Mesenchymal stem cell (in vitro differentiated cells and primary cell): Measurements from ENCODE around the gene PLAGL1.

ENCODE experiments used
- DNase-seq: peaks from one replicate; pipeline ENCODE4 v3.0.0-alpha.2; 2013
- H2AFZ ChIP-seq: one replicate; pipeline ENCODE4 v1.6.1; 2013; ENCODE audit warnings: low read depth, mild to moderate bottlenecking, control low read depth, inconsistent platforms, low read length, moderate library complexity
- H2AK5ac ChIP-seq: 2 replicates; pipeline ENCODE4 v1.6.1; 2013; ENCODE audit warnings: low read length, moderate library complexity, mild to moderate bottlenecking, inconsistent platforms; ENCODE audit not compliant: severe bottlenecking
- H2BK120ac ChIP-seq: one replicate; pipeline ENCODE4 v1.6.1; 2013; ENCODE audit warnings: low read depth, mild to moderate bottlenecking, inconsistent platforms, low read length, moderate library complexity
- H2BK12ac ChIP-seq, 2 experiments: one replicate each; pipeline ENCODE4 v1.6.1; 2013; ENCODE audit warnings: inconsistent platforms in 2 of 2, low read length in 2 of 2, mild to moderate bottlenecking in 2 of 2, moderate library complexity in 2 of 2, control low read depth in 1 of 2
- H2BK15ac ChIP-seq: one replicate; pipeline ENCODE4 v1.6.1; 2013; ENCODE audit warnings: mild to moderate bottlenecking, low read depth, inconsistent platforms; ENCODE audit not compliant: poor library complexity, severe bottlenecking
- H2BK5ac ChIP-seq: 2 replicates; pipeline ENCODE4 v1.6.1; 2013; ENCODE audit warnings: low read depth, mild to moderate bottlenecking, low read length, control low read depth, inconsistent platforms; ENCODE audit not compliant: poor library complexity, severe bottlenecking
- H3K14ac ChIP-seq, 2 experiments: one replicate each; pipeline ENCODE4 v1.6.1; 2013; ENCODE audit warnings: inconsistent platforms in 2 of 2, low read length in 2 of 2, control low read depth in 1 of 2, mild to moderate bottlenecking in 1 of 2, moderate library complexity in 1 of 2
- H3K18ac ChIP-seq, 2 experiments: one replicate each; pipeline ENCODE4 v1.6.1; 2013; ENCODE audit warnings: inconsistent platforms in 2 of 2, low read length in 2 of 2, control low read depth in 1 of 2, low read depth in 1 of 2, mild to moderate bottlenecking in 1 of 2
- H3K23ac ChIP-seq, 2 experiments: one replicate each; pipeline ENCODE4 v1.6.1; 2013; ENCODE audit warnings: inconsistent platforms in 2 of 2, low read length in 2 of 2, mild to moderate bottlenecking in 2 of 2, moderate library complexity in 2 of 2, control low read depth in 1 of 2
- H3K27ac ChIP-seq: 2 replicates; pipeline ENCODE4 v1.5.1; 2013; ENCODE audit warnings: mild to moderate bottlenecking, moderate library complexity, low read length, control low read depth, inconsistent platforms; ENCODE audit not compliant: poor library complexity, severe bottlenecking
- H3K27me3 ChIP-seq, 2 experiments: 2 replicates each; pipeline versions ENCODE4 v1.6.1 to v1.7.0; 2013; ENCODE audit warnings: low read length in 2 of 2, mild to moderate bottlenecking in 2 of 2, moderate library complexity in 2 of 2, control low read depth in 1 of 2, inconsistent platforms in 1 of 2; ENCODE audit not compliant: control insufficient read depth in 1 of 2, insufficient read depth in 1 of 2
- H3K36me3 ChIP-seq, 2 experiments: 2 replicates each; pipeline versions ENCODE4 v1.6.1 to v1.7.0; 2013; ENCODE audit warnings: low read length in 2 of 2, control low read depth in 1 of 2, inconsistent platforms in 1 of 2, low read depth in 1 of 2, mild to moderate bottlenecking in 1 of 2; ENCODE audit not compliant: insufficient read depth in 2 of 2, control insufficient read depth in 1 of 2
- H3K4ac ChIP-seq, 2 experiments: one replicate each; pipeline ENCODE4 v1.6.1; 2013; ENCODE audit warnings: inconsistent platforms in 2 of 2, low read length in 2 of 2, mild to moderate bottlenecking in 2 of 2, moderate library complexity in 2 of 2, control low read depth in 1 of 2, low read depth in 1 of 2
- H3K4me1 ChIP-seq: 2 replicates; pipeline ENCODE4 v1.6.1; 2013; ENCODE audit warnings: low read depth, low read length, control low read depth; ENCODE audit not compliant: control insufficient read depth, insufficient read depth
- H3K4me2 ChIP-seq: 2 replicates; pipeline ENCODE4 v1.6.1; 2013; ENCODE audit warnings: low read length, mild to moderate bottlenecking, inconsistent platforms; ENCODE audit not compliant: poor library complexity, severe bottlenecking
- H3K4me3 ChIP-seq, 2 experiments: 2 replicates each; pipeline versions ENCODE4 v1.5.1 to v1.7.0; 2013; ENCODE audit warnings: low read length in 2 of 2, mild to moderate bottlenecking in 2 of 2, control low read depth in 1 of 2, low read depth in 1 of 2; ENCODE audit not compliant: insufficient read depth in 1 of 2
- H3K79me1 ChIP-seq: replicated peaks from 2 replicates; pipeline ENCODE4 v1.6.1; 2013; ENCODE audit warnings: mild to moderate bottlenecking, control low read depth, low read length, inconsistent platforms; ENCODE audit not compliant: poor library complexity, severe bottlenecking
- H3K9ac ChIP-seq: 2 replicates; pipeline ENCODE4 v1.7.0; 2013; ENCODE audit warnings: mild to moderate bottlenecking, low read length, moderate library complexity
- H3K9me3 ChIP-seq: 2 replicates; pipeline ENCODE4 v1.7.0; 2013; ENCODE audit warnings: mild to moderate bottlenecking, low read length; ENCODE audit not compliant: control insufficient read depth
- H4K8ac ChIP-seq: one replicate; pipeline ENCODE4 v1.6.1; 2013; ENCODE audit warnings: inconsistent platforms, mild to moderate bottlenecking, low read length, moderate library complexity
- H4K91ac ChIP-seq: one replicate; pipeline ENCODE4 v1.6.1; 2013; ENCODE audit warnings: mild to moderate bottlenecking, low read length, inconsistent platforms
- WGBS: methylation state at CpG from one replicate; pipeline ENCODE4 v1.1.7; 2013; ENCODE audit warnings: mixed read lengths; 5-methylcytosine and 5-hydroxymethylcytosine counted together

The PLAGL1 gene

GRCh38 chr6:143998686-143999085 lies 9.4 kb downstream of the PLAGL1 start:
- no peaks in the 10 kb centered on the region for H3K27me3 ChIP-seq
- no peak overlapping the region for H4K91ac ChIP-seq
- no peak overlapping the region for H2BK5ac ChIP-seq
- no peak overlapping the region for H4K8ac ChIP-seq
- H2AK5ac ChIP-seq, result no peak overlapping the region
- H2BK12ac ChIP-seq, result no peak overlapping the region
- no peaks in the 10 kb centered on the region for H3K9me3 ChIP-seq
- H3K18ac ChIP-seq, result no peak overlapping the region
- no peak overlapping the region for H3K4me2 ChIP-seq
- peak overlapping the region; percentile 50 for H3K9ac ChIP-seq
- no peak overlapping the region for H3K27ac ChIP-seq
- H2AFZ ChIP-seq, result no peak overlapping the region
- H2BK120ac ChIP-seq, result no peak overlapping the region
- no peak overlapping the region for H2BK15ac ChIP-seq
- no peak for DNase-seq
- no peak overlapping the region for H3K23ac ChIP-seq
- WGBS, result 77% methylated on average over 2 of the region's 2 CpGs
- no peak overlapping the region for H3K4me3 ChIP-seq
- H3K4me1 ChIP-seq, result no peaks in the 10 kb centered on the region
- H3K14ac ChIP-seq, result no peak overlapping the region
- peaks cover 0 to 15% of the 10 kb centered on the region in 2 experiments for H3K36me3 ChIP-seq
- H3K4ac ChIP-seq, result no peak overlapping the region
- H3K79me1 ChIP-seq, result no peaks in the 10 kb centered on the region

DNA sequence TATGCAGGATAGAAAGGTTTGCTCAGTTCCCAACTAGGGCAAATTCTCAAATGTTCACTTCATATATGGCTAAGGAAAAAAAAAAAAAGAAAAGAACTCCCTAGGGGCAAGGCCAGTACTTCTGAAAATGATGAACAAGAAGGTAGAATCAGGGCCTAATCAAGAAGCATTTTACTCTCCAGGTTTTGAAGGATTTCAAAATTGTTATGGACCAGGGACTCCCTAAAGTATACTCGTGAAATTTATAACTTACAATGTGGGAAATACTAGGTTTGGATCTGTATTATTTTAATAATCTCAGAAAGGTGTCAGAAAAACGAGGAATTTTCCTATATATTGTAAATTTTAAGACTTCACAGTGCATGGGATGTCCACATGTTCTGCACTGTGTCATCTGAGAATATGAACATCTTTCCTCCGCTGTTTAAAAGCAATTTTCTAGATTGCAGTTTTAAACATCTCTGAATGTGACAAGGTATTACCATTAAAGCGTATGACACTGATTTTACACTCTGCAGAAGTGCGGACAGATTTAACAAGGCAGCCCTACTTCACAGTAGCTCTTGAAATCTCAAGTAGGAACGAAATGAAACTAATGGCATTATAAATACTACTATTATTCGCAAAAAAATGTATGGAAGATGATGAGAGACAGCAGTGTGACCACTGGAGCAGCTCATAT lies 14.0 kb downstream of the PLAGL1 start:
- no peak overlapping the region for H3K4me2 ChIP-seq
- no peak overlapping the region for H3K23ac ChIP-seq
- 91% methylated on average over 4 of the region's 7 CpGs for WGBS
- H2BK120ac ChIP-seq, result no peak overlapping the region
- no peak overlapping the region for H2BK15ac ChIP-seq
- H3K14ac ChIP-seq, result no peak overlapping the region
- no peak overlapping the region for H2BK5ac ChIP-seq
- H4K8ac ChIP-seq, result no peak overlapping the region
- H3K9me3 ChIP-seq, result peaks cover 11% of the 10 kb centered on the region
- no peak overlapping the region for H2BK12ac ChIP-seq
- H3K27me3 ChIP-seq, result no peaks in the 10 kb centered on the region
- H3K36me3 ChIP-seq, result peaks cover 0 to 13% of the 10 kb centered on the region in 2 experiments
- H3K9ac ChIP-seq, result no peak overlapping the region
- H3K79me1 ChIP-seq, result peaks cover 3% of the 10 kb centered on the region
- no peak overlapping the region for H2AFZ ChIP-seq
- H3K4me3 ChIP-seq, result no peak overlapping the region
- no peak overlapping the region for H4K91ac ChIP-seq
- no peak overlapping the region for H3K27ac ChIP-seq
- no peak for DNase-seq
- H3K18ac ChIP-seq, result no peak overlapping the region
- no peak overlapping the region for H3K4ac ChIP-seq
- no peak overlapping the region for H2AK5ac ChIP-seq
- H3K4me1 ChIP-seq, result no peaks in the 10 kb centered on the region

GRCh38 chr6:143992285-143992684 lies 15.8 kb downstream of the PLAGL1 start:
- no peak overlapping the region for H2AFZ ChIP-seq
- no peak overlapping the region for H2BK5ac ChIP-seq
- no peak overlapping the region for H2BK15ac ChIP-seq
- H3K9ac ChIP-seq, result no peak overlapping the region
- H3K27me3 ChIP-seq, result no peaks in the 10 kb centered on the region
- H3K4me2 ChIP-seq, result no peak overlapping the region
- H3K79me1 ChIP-seq, result peaks cover 3% of the 10 kb centered on the region
- no peak overlapping the region for H4K8ac ChIP-seq
- no peak overlapping the region for H4K91ac ChIP-seq
- no peak overlapping the region for H3K23ac ChIP-seq
- no peak overlapping the region for H3K27ac ChIP-seq
- no peak overlapping the region for H3K18ac ChIP-seq
- DNase-seq, result no peak
- no peak overlapping the region for H3K4ac ChIP-seq
- H3K36me3 ChIP-seq, result peaks cover 0 to 17% of the 10 kb centered on the region in 2 experiments
- H2AK5ac ChIP-seq, result no peak overlapping the region
- no peak overlapping the region for H2BK12ac ChIP-seq
- H3K14ac ChIP-seq, result no peak overlapping the region
- H3K4me1 ChIP-seq, result no peaks in the 10 kb centered on the region
- no peak overlapping the region for H2BK120ac ChIP-seq
- peaks cover 21% of the 10 kb centered on the region for H3K9me3 ChIP-seq
- WGBS, result 100% methylated on average over 1 of the region's 1 CpG
- H3K4me3 ChIP-seq, result no peak overlapping the region

- no peak for DNase-seq
- H3K4me2 ChIP-seq, result no peak overlapping the region
- H3K27ac ChIP-seq, result no peak overlapping the region
- no peak overlapping the region for H3K4ac ChIP-seq
- no peaks in the 10 kb centered on the region for H3K27me3 ChIP-seq
- H3K18ac ChIP-seq, result no peak overlapping the region
- no peak overlapping the region for H2BK5ac ChIP-seq
- H3K36me3 ChIP-seq, result peaks cover 0 to 25% of the 10 kb centered on the region in 2 experiments
- no peak overlapping the region for H2BK15ac ChIP-seq
- peaks cover 2% of the 10 kb centered on the region for H3K79me1 ChIP-seq
- H3K4me1 ChIP-seq, result no peaks in the 10 kb centered on the region
- no peak overlapping the region for H3K9ac ChIP-seq
- no peak overlapping the region for H3K23ac ChIP-seq
- no peak overlapping the region for H2BK12ac ChIP-seq
- H2AK5ac ChIP-seq, result no peak overlapping the region
- WGBS, result 81% methylated on average over 4 of the region's 5 CpGs
- H3K14ac ChIP-seq, result no peak overlapping the region
- H3K9me3 ChIP-seq, result peaks cover 11% of the 10 kb centered on the region
- no peak overlapping the region for H4K8ac ChIP-seq
- no peak overlapping the region for H3K4me3 ChIP-seq
- no peak overlapping the region for H4K91ac ChIP-seq
- H2AFZ ChIP-seq, result no peak overlapping the region
- H2BK120ac ChIP-seq, result no peak overlapping the region
Measured at GRCh38 chr6:143986463-143987065, 21.5 kb downstream of the PLAGL1 start.
